Panc1 (cell line): Measurements from ENCODE around the gene SGMS1. TPM values are rescaled to one million over a fixed set of nuclear protein-coding genes. Genes with fewer than 3 reads are reported as not detected.

Experiments
- ATAC-seq: fragments of 200-7000 bp; cut with Tn5 transposase; 2 replicates; pipeline ENCODE4 v1.9.1; 2020; ENCODE audit warnings: mild to moderate bottlenecking, moderate library complexity
- BruUV-seq: library from RNA; stranded (reverse); fragments of 400-500 nt; replicated peaks from 2 replicates; lab custom pipeline; 2021; lab: Mats Ljungman, UMichigan
- CTCF ChIA-PET: fragments of 300-600 bp; sonication (Branson Sonifier 250); formaldehyde crosslinking; loops from one replicate; lab custom pipeline; 2022; ENCODE audit warnings: antibody characterized with exemption; lab: Charles Lee
- POLR2A ChIA-PET: fragments of 300-600 bp; sonication (Branson Sonifier 250); formaldehyde crosslinking; loops from one replicate; lab custom pipeline; 2022; ENCODE audit warnings: antibody characterized with exemption; lab: Charles Lee
- DNase-seq: peaks from one replicate; pipeline ENCODE4 v3.0.0-alpha.2; 2010; ENCODE audit warnings: low read depth, low spot score
- H3K27ac ChIP-seq: 2 replicates; pipeline ENCODE4 v1.5.1; 2011; ENCODE audit warnings: mild to moderate bottlenecking, low read length, inconsistent platforms
- H3K27me3 ChIP-seq: fragments of 200-500 bp; sonication (Bioruptor generic); 2 replicates; pipeline ENCODE4 v1.6.0; 2014; ENCODE audit warnings: low read length, inconsistent platforms; ENCODE audit not compliant: control insufficient read depth, insufficient read depth
- H3K36me3 ChIP-seq: fragments of 200-500 bp; sonication (Bioruptor generic); 2 replicates; pipeline ENCODE4 v1.5.1; 2014; ENCODE audit warnings: inconsistent platforms, mild to moderate bottlenecking, low read length, moderate library complexity; ENCODE audit not compliant: control insufficient read depth, insufficient read depth
- H3K4me1 ChIP-seq: 2 replicates; pipeline ENCODE4 v1.5.1; 2011; ENCODE audit warnings: inconsistent platforms, mild to moderate bottlenecking, low read length, moderate library complexity; ENCODE audit not compliant: control insufficient read depth, insufficient read depth
- H3K4me3 ChIP-seq, 2 experiments: 2 replicates each; pipeline ENCODE4 v1.5.1; 2011 to 2012; ENCODE audit warnings: low read depth in 2 of 2, low read length in 2 of 2, mild to moderate bottlenecking in 2 of 2, inconsistent platforms in 1 of 2, moderate library complexity in 1 of 2
- H3K9me3 ChIP-seq: fragments of 200-500 bp; sonication (Bioruptor generic); 2 replicates; pipeline ENCODE4 v1.5.1; 2014; ENCODE audit warnings: low read depth, mild to moderate bottlenecking, inconsistent platforms, low read length, moderate library complexity; ENCODE audit not compliant: control insufficient read depth, insufficient read depth
- CTCF ChIP-seq: fragments of 450-650 bp; IDR thresholded peaks from 2 replicates; pipeline ENCODE4 v1.5.1; 2017; ENCODE audit warnings: mild to moderate bottlenecking
- POLR2AphosphoS5 ChIP-seq: IDR thresholded peaks from 2 replicates; pipeline ENCODE4 v1.6.1; 2012; ENCODE audit warnings: mild to moderate bottlenecking, low read depth, low read length, moderate library complexity
- REST ChIP-seq, 2 experiments: IDR thresholded peaks; 2 replicates each; pipeline ENCODE4 v1.6.1; 2011 to 2012; ENCODE audit warnings: low read depth in 2 of 2, control low read depth in 1 of 2, low read length in 1 of 2, mild to moderate bottlenecking in 1 of 2, moderate library complexity in 1 of 2; ENCODE audit not compliant: insufficient read depth in 1 of 2
- SIN3A ChIP-seq: IDR thresholded peaks from 2 replicates; pipeline ENCODE4 v1.6.1; 2012; ENCODE audit warnings: low read depth, mild to moderate bottlenecking, low read length, moderate library complexity, borderline replicate concordance; ENCODE audit not compliant: insufficient read depth
- TCF7L2 ChIP-seq: IDR thresholded peaks from 2 replicates; pipeline ENCODE4 v1.6.1; 2011; ENCODE audit warnings: mild to moderate bottlenecking, low read depth, low read length, inconsistent platforms
- in situ Hi-C: cut with HindIII; loops from 2 replicates; pipeline ENCODE4 v1.10.0; 2016; ENCODE audit warnings: low sequenced_read_pairs, low pct_unique_long_range_greater_than_20kb
- intact Hi-C: fragments of 100-400 bp; cut with micrococcal nuclease; formaldehyde crosslinking; loops from one replicate; pipeline ENCODE4 v1.10.0; 2022; ENCODE audit not compliant: unreplicated experiment
- total RNA-seq: library from RNA; stranded (reverse); gene quantifications from one replicate; pipeline ENCODE4 v1.2.1, GENCODE V29; 2021; ENCODE audit not compliant: unreplicated experiment

SGMS1 gene
- total RNA-seq, 1 experiment from 2014 or later = 22.0 TPM

GRCh38 chr10:50528206-50528605 is 95.5 kb downstream of the SGMS1 start:
- POLR2A ChIA-PET = no interaction called here
- BruUV-seq = no TSS peak
- intact Hi-C loops = no loop called here

GRCh38 chr10:50527442-50528043 is 96.2 kb downstream of the SGMS1 start:
- Histone ChIP-seq H3K27me3 (no peaks in the 10 kb centered on the region), H3K4me1 (no peaks in the 10 kb centered on the region), H3K27ac (no peak overlapping the region), H3K36me3 (no peaks in the 10 kb centered on the region), H3K9me3 (no peaks in the 10 kb centered on the region), H3K4me3 (no peak overlapping the region)
- DNase-seq (no peak), ATAC-seq (no peak)
- in situ Hi-C loops (no loop called here), intact Hi-C loops (no loop called here)
- POLR2A ChIA-PET = interaction anchor here (0.6 kb wide), 1 partner anchor 654 kb away, joined by 11 read pairs; no protein-coding TSS in a partner anchor
- no TSS peak for BruUV-seq
- CTCF ChIA-PET = no interaction called here
- no peak for TF ChIP-seq TCF7L2
- no peak for TF ChIP-seq CTCF
- TF ChIP-seq SIN3A = no peak
- no peak for TF ChIP-seq POLR2AphosphoS5
- TF ChIP-seq REST (IDR thresholded peaks at IDR 0.05; ENCODE audit: insufficient read depth in 1 of 2, low read depth in 2 of 2, low read length in 1 of 2) = no peak

More at GRCh38 chr10:50528206-50528605, 95.5 kb downstream of the SGMS1 start:
- H3K4me1 ChIP-seq = no peaks in the 10 kb centered on the region
- in situ Hi-C loops = no loop called here
- no peak overlapping the region for H3K27ac ChIP-seq
- H3K36me3 ChIP-seq = no peaks in the 10 kb centered on the region
- H3K27me3 ChIP-seq = no peaks in the 10 kb centered on the region
- DNase-seq (no peak), ATAC-seq (no peak)
- no peak for TF ChIP-seq POLR2AphosphoS5
- TF ChIP-seq TCF7L2 = no peak
- no peak for TF ChIP-seq CTCF
- no peak for TF ChIP-seq REST (IDR thresholded peaks at IDR 0.05; ENCODE audit: insufficient read depth in 1 of 2, low read depth in 2 of 2, low read length in 1 of 2)
- no peak for TF ChIP-seq SIN3A
- H3K9me3 ChIP-seq = no peaks in the 10 kb centered on the region
- CTCF ChIA-PET = no interaction called here
- H3K4me3 ChIP-seq = no peak overlapping the region
